Pancreas (tissue), 10 donors: ENCODE measurements around the gene CPTP. TPM values are rescaled to one million over a fixed set of nuclear protein-coding genes. Genes with fewer than 3 reads are reported as not detected.

ENCODE experiments used
- ATAC-seq, 4 donors: fragments of 200-7000 bp; cut with Tn5 transposase; one replicate each; pipeline versions ENCODE4 v1.8.0 to v1.9.1; 2020; ENCODE audit warnings: mild to moderate bottlenecking in 4 of 4, moderate library complexity in 4 of 4
- DNase-seq, 6 donors: peaks; one replicate each; pipeline ENCODE4 v3.0.0-alpha.2; 2020
- FAIRE-seq: peaks from 2 replicates; lab custom pipeline; 2012; peaks lifted over from hg19 to GRCh38; lab: Jason Lieb, UNC
- H3K27ac ChIP-seq, 4 donors: fragments of 200-600 bp; sonication (generic); 1 replicate in 3 of 4; 2 replicates in 1 of 4; pipeline versions ENCODE4 v1.5.0 to v1.8.0; 2020
- H3K27me3 ChIP-seq, 4 donors: fragments of 200-600 bp; one replicate each; pipeline ENCODE4 v1.8.0; 2021
- H3K36me3 ChIP-seq, 3 donors: fragments of 200-600 bp; sonication (generic) in 1 of 3; one replicate each; pipeline versions ENCODE4 v1.5.0 to v1.8.0; 2020 to 2021
- H3K4me1 ChIP-seq, 3 donors: fragments of 200-600 bp; one replicate each; pipeline ENCODE4 v1.8.0; 2021
- H3K4me3 ChIP-seq, 4 donors: fragments of 200-600 bp; sonication (generic) in 2 of 4; one replicate each; pipeline versions ENCODE4 v1.5.0 to v1.8.0; 2020 to 2021
- H3K9me3 ChIP-seq, 4 donors: fragments of 200-600 bp; one replicate each; pipeline ENCODE4 v1.8.0; 2021
- CTCF ChIP-seq, 4 donors: fragments of 200-600 bp; sonication (generic) in 3 of 4; IDR thresholded peaks; one replicate each; pipeline versions ENCODE4 v1.5.0 to v1.8.0; 2021; ENCODE audit warnings: antibody characterized with exemption in 4 of 4
- WGBS, 2 donors: extraction: QIAGEN DNeasy Blood & Tissue Kit; methylation state at CpG; one replicate each; pipeline ENCODE4 v1.1.7; 2013; 5-methylcytosine and 5-hydroxymethylcytosine counted together
- intact Hi-C, 3 donors: fragments of 100-400 bp; cut with DNase I; formaldehyde crosslinking; loops; one replicate each; pipeline versions ENCODE4 v1.11.1 to v1.14.2; 2022
- polyA plus RNA-seq, 2 donors: library from polyadenylated mRNA; stranded (reverse); fragments of 200-250 nt; gene quantifications; one replicate each; pipeline ENCODE4 v1.2.3, GENCODE V29; 2013
- total RNA-seq, 6 donors: library from RNA; stranded (reverse); fragmentation: NEBNext Ultra II Directional in 4 of 6; extraction: Animal tissue kit (Norgen Biotek cat#: 25700) in 4 of 6; gene quantifications; one replicate each; pipeline versions ENCODE4 v1.2.1 to v1.2.4, GENCODE V29; 2021 to 2023
- donor health status: healthy with polysubstance abuse.
- donor health status: DM: no; HTN: no; CAD: no; lungs with moderate emphysema.
- donor health status: DM: no; HTN: no; CAD: no.
- donor health status: control.
- donor health status: control.
- donor health status: Bipolar disorder and iron deficiency.
- donor health status: DM: yes; HTN: yes; CAD: no.
- donor health status: DM: no; HTN: no; CAD: no.
- donor health status: DM: no; HTN: no; CAD: no.
- donor health status: DM: yes; HTN: yes; CAD: no.

Gene CPTP
- total and polyA plus RNA-seq, 8 donors = 8.0 to 22.0 (median 11.2) TPM

DNA sequence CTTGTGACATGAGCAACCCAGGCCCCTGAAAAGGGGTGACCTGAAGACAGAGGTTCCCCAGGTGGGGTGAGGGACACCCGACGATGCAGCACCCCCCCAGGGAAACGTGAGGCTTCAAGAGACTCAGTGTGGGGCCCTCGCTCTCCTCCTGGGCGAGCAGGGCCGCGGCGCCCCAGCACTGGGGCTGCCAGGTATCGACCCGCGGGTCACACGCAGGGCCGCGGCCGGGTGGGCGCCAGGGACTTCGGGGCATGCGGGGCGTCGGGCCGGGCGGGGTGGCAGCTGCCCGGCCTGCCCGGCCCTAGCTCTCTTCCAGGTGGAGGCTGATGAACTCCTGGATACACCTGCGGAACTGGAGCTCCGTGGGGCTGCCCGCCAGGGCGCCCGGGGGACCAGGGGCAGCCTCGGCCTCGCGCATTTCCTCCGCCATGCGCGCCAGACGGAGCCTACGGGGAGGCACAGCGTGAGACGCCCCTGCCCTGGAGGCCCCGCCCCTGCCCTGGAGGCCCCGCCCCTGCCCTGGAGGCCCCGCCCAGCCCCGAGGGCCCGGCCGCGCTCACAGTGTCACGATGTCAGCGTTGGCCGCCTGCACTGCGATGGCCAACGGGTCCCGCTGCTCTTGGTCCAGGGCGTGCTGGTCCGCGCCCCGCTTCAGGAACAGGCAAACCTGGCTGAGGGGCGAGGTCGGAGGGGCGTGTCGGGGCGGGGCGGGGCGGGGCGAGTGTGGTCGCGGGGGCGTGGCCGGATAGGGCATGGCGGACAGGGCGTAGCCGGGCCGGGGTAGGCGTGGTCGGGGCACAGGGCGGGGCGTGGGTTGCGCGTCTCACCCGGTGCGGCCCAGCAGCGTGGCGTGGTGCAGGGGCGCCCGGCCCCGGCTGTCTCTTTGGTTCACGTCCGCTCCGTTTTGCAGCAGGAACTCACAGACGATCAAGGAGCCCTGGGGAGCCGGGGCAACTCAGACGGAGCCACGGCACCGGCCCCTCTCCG lies 31.0 kb upstream of the CPTP start:
- WGBS, 2 donors = 82 to 83% methylated on average over 65 to 94 of the region's 94 CpGs
- no peaks in the 10 kb centered on the region for H3K36me3 ChIP-seq
- no peak overlapping the region for H3K27ac ChIP-seq
- intact Hi-C loops = loop anchor here (5.0 to 10.0 kb wide), 3 partner anchors 169 to 259 kb away; no protein-coding TSS in a partner anchor
- ATAC-seq (peak in 1 of 4 donors; percentile 51), FAIRE-seq (no peak), DNase-seq (peak in 3 of 6 donors; percentile 50 to 75 (median 62))
- no peak for TF ChIP-seq CTCF (IDR thresholded peaks at IDR 0.05)
- no peaks in the 10 kb centered on the region for H3K27me3 ChIP-seq
- no peak overlapping the region for H3K4me3 ChIP-seq
- H3K9me3 ChIP-seq = no peaks in the 10 kb centered on the region
- H3K4me1 ChIP-seq = no peaks in the 10 kb centered on the region

- Histone ChIP-seq H3K4me1 (no peaks in the 10 kb centered on the region), H3K27me3 (no peaks in the 10 kb centered on the region), H3K27ac (no peak overlapping the region), H3K4me3 (no peak overlapping the region), H3K36me3 (no peaks in the 10 kb centered on the region), H3K9me3 (no peaks in the 10 kb centered on the region)
- intact Hi-C loops = loop anchor here (5.0 to 10.0 kb wide), 3 partner anchors 170 to 260 kb away; no protein-coding TSS in a partner anchor
- WGBS, 2 donors = 85 to 89% methylated on average over 56 to 58 of the region's 58 CpGs
- TF ChIP-seq CTCF (IDR thresholded peaks at IDR 0.05) = no peak
- peak in 3 of 6 donors; percentile 34 to 81 (median 58) for DNase-seq
- FAIRE-seq = no peak
- ATAC-seq = no peak
These were observed 30.2 kb upstream of the CPTP start for GRCh38 chr1:1294250-1294890.

- Histone ChIP-seq H3K4me1 (no peaks in the 10 kb centered on the region), H3K9me3 (no peaks in the 10 kb centered on the region), H3K27me3 (no peaks in the 10 kb centered on the region), H3K36me3 (no peaks in the 10 kb centered on the region), H3K27ac (no peak overlapping the region), H3K4me3 (no peak overlapping the region)
- peak in 2 of 6 donors; percentile 36 to 70 for DNase-seq
- FAIRE-seq = no peak
- no peak for TF ChIP-seq CTCF (IDR thresholded peaks at IDR 0.05)
- WGBS, 2 donors = 96 to 97% methylated on average over 33 to 35 of the region's 35 CpGs
- ATAC-seq = no peak
- intact Hi-C loops = loop anchor here in 2 of 3 donors (10.0 kb wide), 2 partner anchors 171 to 261 kb away; no protein-coding TSS in a partner anchor
These were observed 29.3 kb upstream of the CPTP start for GRCh38 chr1:1295154-1295923.

GRCh38 chr1:1296070-1297061 lies 28.2 kb upstream of the CPTP start:
- DNase-seq = peak in 2 of 6 donors; percentile 40 to 65
- intact Hi-C loops = loop anchor here in 2 of 3 donors (10.0 kb wide), 2 partner anchors 172 to 262 kb away; no protein-coding TSS in a partner anchor
- H3K4me3 ChIP-seq = no peak overlapping the region
- H3K36me3 ChIP-seq = no peaks in the 10 kb centered on the region
- FAIRE-seq = no peak
- no peaks in the 10 kb centered on the region for H3K4me1 ChIP-seq
- TF ChIP-seq CTCF (IDR thresholded peaks at IDR 0.05) = no peak
- no peak for ATAC-seq
- H3K27ac ChIP-seq = no peak overlapping the region
- no peaks in the 10 kb centered on the region for H3K9me3 ChIP-seq
- H3K27me3 ChIP-seq = no peaks in the 10 kb centered on the region
- WGBS, 2 donors = 93 to 94% methylated on average over 53 to 61 of the region's 62 CpGs
